BLaER1 (cell line): Measurements from ENCODE around the gene LENEP.

Experiments
- H3K27ac ChIP-seq: shearing (Covaris generic); formaldehyde crosslinking; 2 replicates; pipeline ENCODE4 v1.8.1; 2022
- H3K27me3 ChIP-seq: shearing (Covaris generic); formaldehyde crosslinking; 2 replicates; pipeline ENCODE4 v1.8.1; 2022
- H3K36me3 ChIP-seq: shearing (Covaris generic); formaldehyde crosslinking; 2 replicates; pipeline ENCODE4 v1.8.1; 2022
- H3K4me1 ChIP-seq: shearing (Covaris generic); formaldehyde crosslinking; 2 replicates; pipeline ENCODE4 v1.8.1; 2022
- H3K4me2 ChIP-seq: shearing (Covaris generic); formaldehyde crosslinking; 2 replicates; pipeline ENCODE4 v1.8.1; 2022
- H3K4me3 ChIP-seq: shearing (Covaris generic); formaldehyde crosslinking; 2 replicates; pipeline ENCODE4 v1.8.1; 2022
- H3K9ac ChIP-seq: shearing (Covaris generic); formaldehyde crosslinking; 2 replicates; pipeline ENCODE4 v1.8.1; 2022
- H3K9me3 ChIP-seq: shearing (Covaris generic); formaldehyde crosslinking; 2 replicates; pipeline ENCODE4 v1.8.1; 2022
- H4K20me1 ChIP-seq: shearing (Covaris generic); formaldehyde crosslinking; 2 replicates; pipeline ENCODE4 v1.8.1; 2022
- Cebpa-rat ChIP-seq: shearing (Covaris generic); IDR thresholded peaks from 2 replicates; pipeline ENCODE4 v1.8.1; 2022

Gene LENEP

DNA sequence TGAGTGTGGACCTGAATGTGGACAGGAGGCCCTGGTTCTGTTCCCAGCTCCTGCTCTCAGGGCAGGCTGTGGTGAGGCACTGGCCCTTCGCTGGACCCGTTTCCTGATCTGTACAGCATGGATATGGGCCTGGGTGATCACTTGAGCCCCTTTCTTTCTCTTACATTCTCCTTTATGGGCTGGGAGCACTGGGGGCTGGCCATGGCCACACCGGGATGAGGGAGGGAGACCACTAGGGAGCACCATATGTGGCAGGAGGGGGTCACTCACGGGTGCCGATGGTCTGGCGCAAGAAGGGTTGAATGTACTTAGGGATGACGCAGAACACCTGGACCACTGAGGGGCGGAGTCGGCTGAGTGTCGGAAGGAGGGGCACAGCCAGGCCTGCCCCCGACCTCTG is 37.5 kb downstream of the LENEP start:
- no peak for TF ChIP-seq Cebpa-rat
- H3K27me3 ChIP-seq: no peaks in the 10 kb centered on the region
- no peaks in the 10 kb centered on the region for H3K4me1 ChIP-seq
- H4K20me1 ChIP-seq: no peaks in the 10 kb centered on the region
- H3K9me3 ChIP-seq: no peaks in the 10 kb centered on the region
- no peaks in the 10 kb centered on the region for H3K36me3 ChIP-seq
- no peak overlapping the region for H3K27ac ChIP-seq
- no peak overlapping the region for H3K9ac ChIP-seq
- H3K4me3 ChIP-seq: no peak overlapping the region
- H3K4me2 ChIP-seq: no peak overlapping the region

DNA sequence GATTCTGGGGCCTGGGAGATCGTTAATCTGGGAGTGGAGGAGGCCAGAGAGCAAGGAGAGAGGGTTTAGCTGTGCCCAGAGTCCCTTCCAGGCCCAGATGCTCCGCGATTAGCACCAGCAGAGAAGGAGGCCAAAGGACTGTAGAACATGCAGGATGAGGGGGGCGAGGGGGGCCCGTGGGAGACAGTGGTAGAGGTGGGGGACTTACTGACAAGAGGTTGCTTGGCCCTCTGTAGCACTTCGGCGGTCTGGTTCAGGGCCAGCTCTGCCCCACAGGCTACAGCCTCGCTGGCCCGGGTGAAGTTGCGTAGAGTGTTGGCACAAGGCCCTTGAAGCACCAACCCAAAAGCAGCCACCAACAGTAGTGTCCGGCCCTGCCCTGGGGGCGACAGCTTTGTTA is 39.5 kb downstream of the LENEP start:
- Histone ChIP-seq H3K4me3 (no peak overlapping the region), H3K4me2 (no peak overlapping the region), H3K27me3 (no peaks in the 10 kb centered on the region), H3K4me1 (no peaks in the 10 kb centered on the region; the same call in 1 of the 2 replicates), H4K20me1 (no peaks in the 10 kb centered on the region), H3K36me3 (no peaks in the 10 kb centered on the region), H3K27ac (no peak overlapping the region), H3K9ac (no peak overlapping the region), H3K9me3 (no peaks in the 10 kb centered on the region)
- TF ChIP-seq Cebpa-rat: no peak

DNA sequence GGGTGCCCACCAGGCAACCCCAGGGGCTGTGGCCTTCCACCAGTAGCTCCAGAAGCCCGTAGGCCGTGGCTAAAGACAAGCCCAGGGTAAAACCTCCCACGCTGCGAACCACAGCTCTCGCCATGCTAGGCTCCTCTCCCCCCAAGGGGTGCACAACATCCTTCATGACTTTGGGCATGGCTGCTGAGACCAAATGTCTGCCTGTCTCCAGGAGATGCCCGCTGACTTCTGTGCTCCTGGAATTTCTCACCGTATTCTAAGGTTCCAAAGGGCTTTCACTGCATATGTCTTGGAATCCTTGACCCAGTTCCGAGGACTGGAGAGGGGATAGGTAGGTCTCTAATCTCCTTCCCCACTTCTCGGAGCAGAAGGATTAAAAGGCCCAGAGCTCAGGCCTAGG is 40.1 kb downstream of the LENEP start, which contains the start of the genes DCST1 and DCST2:
TSS of gene DCST1 (plus strand) at position 301 of the 400 bp plus-strand sequence. CDS start 213 bp downstream, outside the sequence.
TSS of gene DCST2 (minus strand) at position 258 of the 400 bp plus-strand sequence. CDS start at position 178, 80 bp downstream.
- Histone ChIP-seq H3K9ac (no peak within 1 kb of the TSS), H3K27ac (no peak within 1 kb of the TSS), H3K27me3 (no peaks in the 10 kb centered on the region), H4K20me1 (no peaks in the 10 kb centered on the region), H3K4me2 (no peak within 1 kb of the TSS), H3K4me1 (peaks cover 3% of the 10 kb centered on the region), H3K36me3 (no peaks in the 10 kb centered on the region), H3K9me3 (no peaks in the 10 kb centered on the region), H3K4me3 (no peak within 1 kb of the TSS)
- TF ChIP-seq Cebpa-rat: no peak

DNA sequence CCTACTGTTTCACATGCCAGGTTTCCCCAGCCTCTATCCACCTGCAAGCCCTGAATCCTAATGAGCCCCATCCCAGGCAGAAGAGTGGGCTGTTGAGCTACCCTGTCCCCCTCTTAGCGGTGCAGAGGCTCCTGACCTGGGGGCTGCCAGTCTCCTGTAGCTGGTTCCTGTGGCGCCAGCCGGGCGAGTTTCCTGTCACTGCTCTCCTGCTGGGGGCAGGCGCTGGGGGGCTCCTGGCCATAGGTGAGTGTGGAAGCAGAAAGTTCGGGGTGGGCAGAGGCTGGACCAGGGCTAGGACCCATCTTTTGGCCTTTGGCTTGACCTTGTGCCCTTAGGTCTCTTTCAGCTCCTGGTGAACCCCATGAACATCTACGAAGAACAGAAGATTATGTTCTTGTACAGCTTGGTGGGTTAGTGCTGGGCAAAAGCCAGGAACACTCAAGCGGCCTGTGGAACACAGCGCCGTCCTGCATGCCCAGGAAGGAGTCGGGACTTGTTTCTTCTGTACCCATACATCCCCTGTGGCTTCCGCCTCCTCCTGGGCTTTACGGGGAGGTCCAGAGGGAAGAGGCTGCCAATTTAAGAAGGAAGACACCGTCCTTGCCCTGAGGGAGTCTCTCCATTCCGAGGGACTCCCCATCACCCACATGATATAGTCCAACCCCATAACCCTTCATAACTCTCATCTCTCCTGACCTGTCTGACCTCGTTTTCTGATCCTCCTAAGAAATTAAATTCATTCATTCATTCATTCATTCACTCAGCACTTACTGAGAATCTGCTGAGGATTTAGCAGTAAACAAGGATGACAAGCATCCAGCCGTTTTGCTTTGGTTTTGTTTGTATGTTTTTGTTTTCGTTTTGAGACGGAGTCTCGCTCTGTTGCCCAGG is 41.2 kb downstream of the LENEP start:
- Histone ChIP-seq H4K20me1 (no peaks in the 10 kb centered on the region), H3K4me1 (peaks cover 14% of the 10 kb centered on the region)
- no peak for TF ChIP-seq Cebpa-rat

DNA sequence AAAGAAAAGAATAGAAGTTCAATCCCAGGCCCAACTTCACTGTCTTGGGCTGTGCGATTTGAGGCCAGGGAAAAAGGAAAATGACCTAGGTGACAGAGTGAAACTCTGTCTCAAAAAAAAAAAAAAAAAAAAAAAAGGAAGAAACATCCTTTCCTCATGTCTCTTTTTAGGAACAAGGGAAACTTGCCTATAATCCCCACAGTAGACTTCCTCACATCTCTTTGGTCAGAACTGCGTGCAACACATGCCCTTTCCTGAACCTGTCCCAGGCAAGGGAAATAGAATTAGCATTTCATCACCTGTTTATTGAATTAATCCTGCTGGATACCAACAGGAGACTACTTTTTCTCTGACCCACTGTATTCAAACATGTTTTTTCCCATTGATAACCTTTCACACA is 42.5 kb downstream of the LENEP start:
- H3K9ac ChIP-seq: no peak overlapping the region
- TF ChIP-seq Cebpa-rat: no peak
- H3K9me3 ChIP-seq: no peaks in the 10 kb centered on the region
- no peak overlapping the region for H3K27ac ChIP-seq
- no peak overlapping the region for H3K4me3 ChIP-seq
- H3K4me1 ChIP-seq: peaks cover 21% of the 10 kb centered on the region
- no peaks in the 10 kb centered on the region for H3K36me3 ChIP-seq
- no peaks in the 10 kb centered on the region for H3K27me3 ChIP-seq
- no peak overlapping the region for H3K4me2 ChIP-seq
- H4K20me1 ChIP-seq: no peaks in the 10 kb centered on the region

More for the DNA sequence above, 41.2 kb downstream of the LENEP start:
- no peak overlapping the region for H3K9ac ChIP-seq
- H3K4me2 ChIP-seq: no peak overlapping the region
- no peaks in the 10 kb centered on the region for H3K9me3 ChIP-seq
- H3K36me3 ChIP-seq: no peaks in the 10 kb centered on the region
- H3K4me3 ChIP-seq: no peak overlapping the region
- H3K27me3 ChIP-seq: no peaks in the 10 kb centered on the region
- H3K27ac ChIP-seq: no peak overlapping the region

DNA sequence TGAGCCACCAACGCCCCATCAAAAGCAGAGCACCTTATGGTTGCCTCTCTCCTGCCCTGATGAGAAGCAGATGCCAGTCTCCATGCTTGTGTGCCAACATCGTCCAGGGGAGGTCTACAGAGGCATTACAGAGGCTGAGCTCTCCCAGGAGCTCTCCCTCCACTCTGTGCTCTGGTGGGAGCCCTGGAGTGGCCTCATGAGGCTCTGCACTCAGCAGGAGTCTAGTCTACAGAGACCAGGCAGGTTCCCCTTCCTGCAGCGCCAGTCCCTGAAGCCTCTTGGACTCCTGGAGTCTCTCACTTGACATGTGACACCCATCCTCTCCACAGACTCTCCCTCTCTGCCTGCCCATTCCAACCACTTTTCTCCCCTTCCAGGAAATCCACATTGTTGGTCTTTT is 43.7 kb downstream of the LENEP start:
- no peaks in the 10 kb centered on the region for H3K9me3 ChIP-seq
- no peaks in the 10 kb centered on the region for H4K20me1 ChIP-seq
- no peak overlapping the region for H3K4me3 ChIP-seq
- no peak overlapping the region for H3K9ac ChIP-seq
- no peak overlapping the region for H3K27ac ChIP-seq
- TF ChIP-seq Cebpa-rat: no peak
- no peaks in the 10 kb centered on the region for H3K36me3 ChIP-seq
- no peak overlapping the region for H3K4me2 ChIP-seq
- peaks cover 32% of the 10 kb centered on the region for H3K4me1 ChIP-seq
- no peaks in the 10 kb centered on the region for H3K27me3 ChIP-seq

DNA sequence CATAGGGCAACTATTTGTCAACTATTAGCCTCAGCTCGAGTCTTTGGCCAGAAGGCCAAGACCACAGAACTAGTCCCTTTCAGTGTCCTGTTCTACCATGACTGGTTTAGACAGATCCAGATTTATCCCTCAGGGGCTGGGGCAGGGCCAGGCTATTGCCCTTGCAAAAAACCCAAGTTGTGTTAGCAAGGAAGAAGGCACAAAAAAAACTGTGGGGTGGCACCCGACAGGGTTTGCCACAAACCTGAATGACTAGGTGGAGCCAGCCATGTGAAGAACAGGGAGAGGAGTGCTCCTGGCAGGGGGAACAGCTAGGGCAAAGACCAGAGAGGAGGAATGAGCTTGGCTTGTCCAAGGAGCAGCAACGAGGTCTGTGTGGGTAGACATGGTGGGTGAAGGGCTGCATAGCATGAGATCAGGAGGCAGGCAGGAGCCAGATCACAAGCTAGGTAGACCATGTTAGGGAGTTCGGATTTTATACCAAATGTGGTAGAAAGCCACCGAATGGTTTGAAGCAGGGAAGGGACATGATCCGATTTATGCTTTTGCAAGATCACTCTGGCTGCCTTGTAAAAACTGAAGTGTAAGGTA is 44.6 kb downstream of the LENEP start:
- Histone ChIP-seq H3K4me2 (peak overlapping the region; percentile 66; the same call in 1 of the 2 replicates), H3K27ac (no peak overlapping the region), H3K27me3 (no peaks in the 10 kb centered on the region), H3K4me3 (no peak overlapping the region), H3K9ac (no peak overlapping the region), H3K9me3 (no peaks in the 10 kb centered on the region), H3K36me3 (no peaks in the 10 kb centered on the region), H4K20me1 (no peaks in the 10 kb centered on the region), H3K4me1 (peaks cover 41% of the 10 kb centered on the region)
- TF ChIP-seq Cebpa-rat: no peak

DNA sequence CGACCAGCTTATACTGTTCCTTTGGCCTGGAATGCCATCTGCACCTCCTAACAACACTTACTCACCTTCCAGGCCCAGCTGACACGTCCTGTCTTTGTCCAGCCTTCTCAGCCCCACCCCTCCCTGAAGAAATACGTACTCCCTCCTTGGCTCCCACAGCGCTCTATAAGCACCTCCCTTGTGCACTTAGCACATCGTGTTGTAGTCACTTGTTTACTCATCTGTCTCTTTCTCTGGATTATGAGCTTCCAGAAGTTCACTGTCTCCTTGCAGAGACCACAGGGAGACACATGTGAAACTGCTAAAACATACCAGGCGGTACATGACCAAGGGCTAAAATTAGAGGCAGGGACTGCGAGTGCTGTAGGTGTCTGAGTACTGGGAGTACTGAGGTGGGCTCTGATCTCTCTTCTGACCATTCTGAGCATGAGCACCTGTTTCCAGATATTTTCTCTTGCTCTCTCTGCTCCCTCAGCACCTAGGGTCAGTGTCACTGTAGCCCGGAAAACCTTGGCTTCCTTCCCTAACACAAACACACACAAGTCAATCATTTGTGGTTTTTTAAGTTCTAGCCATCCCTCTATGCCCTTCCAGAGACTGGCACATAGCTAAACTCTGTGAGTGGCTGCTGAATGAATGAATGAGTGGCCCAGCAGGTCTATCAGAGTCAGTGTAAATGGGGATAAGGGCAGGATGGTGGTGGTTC is 45.4 kb downstream of the LENEP start:
- Histone ChIP-seq H3K9me3 (no peaks in the 10 kb centered on the region), H3K4me2 (peak overlapping the region; percentile 66), H3K27ac (no peak overlapping the region), H4K20me1 (no peaks in the 10 kb centered on the region), H3K4me1 (peaks cover 49% of the 10 kb centered on the region), H3K4me3 (no peak overlapping the region), H3K9ac (no peak overlapping the region), H3K27me3 (no peaks in the 10 kb centered on the region), H3K36me3 (no peaks in the 10 kb centered on the region)
- TF ChIP-seq Cebpa-rat: no peak

DNA sequence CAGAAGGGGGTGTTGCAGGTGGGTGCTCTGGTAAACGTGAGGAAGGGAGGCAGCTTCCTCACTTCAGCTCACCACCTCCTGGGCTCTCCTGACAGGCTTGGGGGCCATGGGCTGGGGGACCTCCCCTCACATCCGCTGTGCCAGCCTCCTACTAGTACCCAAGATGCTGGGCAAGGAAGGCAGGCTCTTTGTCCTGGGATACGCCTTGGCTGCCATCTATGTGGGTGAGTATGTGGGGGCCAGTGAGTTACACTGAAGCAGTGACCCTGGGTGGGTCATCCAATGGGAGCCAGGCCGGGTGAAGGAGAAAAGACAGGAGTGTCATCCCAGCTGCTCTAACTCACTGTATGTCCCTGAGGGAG is 45.9 kb downstream of the LENEP start:
- Histone ChIP-seq H3K4me3 (no peak overlapping the region), H3K4me2 (peak overlapping the region; percentile 66), H3K4me1 (peaks cover 54% of the 10 kb centered on the region), H3K27me3 (no peaks in the 10 kb centered on the region), H3K27ac (no peak overlapping the region), H3K9me3 (no peaks in the 10 kb centered on the region), H4K20me1 (no peaks in the 10 kb centered on the region), H3K36me3 (no peaks in the 10 kb centered on the region), H3K9ac (no peak overlapping the region)
- no peak for TF ChIP-seq Cebpa-rat
